ENCODE measurements around the gene PRH2. TPM values are rescaled to one million over a fixed set of nuclear protein-coding genes. Genes with fewer than 3 reads are reported as not detected.

PRH2 gene
- total and polyA plus RNA-seq, 8 donors, result 0.45 TPM; not detected in 7

GRCh38 chr12:10941369-10941768 is 12.3 kb downstream of the PRH2 start:
- Histone ChIP-seq H3K4me3 (no peak overlapping the region), H3K9me3 (peaks cover 0 to 5% (median 0%) of the 10 kb centered on the region in 4 donors), H3K27ac (no peak overlapping the region), H3K4me1 (no peaks in the 10 kb centered on the region), H3K27me3 (no peaks in the 10 kb centered on the region), H3K36me3 (no peaks in the 10 kb centered on the region)
- intact Hi-C loops (cut with DNase I; ENCODE audit: low total_unique reads), result no loop called here
- no peak for DNase-seq
- TF ChIP-seq POLR2AphosphoS5 (IDR thresholded peaks at IDR 0.05) (no peak), EP300 (IDR thresholded peaks at IDR 0.05) (no peak), POLR2A (IDR thresholded peaks at IDR 0.05) (no peak), CTCF (IDR thresholded peaks at IDR 0.05) (no peak)

- Histone ChIP-seq H3K27ac (no peak overlapping the region), H3K4me1 (no peaks in the 10 kb centered on the region), H3K4me3 (no peak overlapping the region), H3K27me3 (no peaks in the 10 kb centered on the region), H3K9me3 (peaks cover 0 to 5% (median 0%) of the 10 kb centered on the region in 4 donors), H3K36me3 (no peaks in the 10 kb centered on the region)
- TF ChIP-seq POLR2AphosphoS5 (IDR thresholded peaks at IDR 0.05) (no peak), EP300 (IDR thresholded peaks at IDR 0.05) (no peak), CTCF (IDR thresholded peaks at IDR 0.05) (no peak), POLR2A (IDR thresholded peaks at IDR 0.05) (no peak)
- 61 to 74% (median 66%) methylated on average over 4 of the region's 4 CpGs for WGBS, 5 donors
- peak in 1 of 2 donors; percentile 43 for DNase-seq
- intact Hi-C loops (cut with DNase I; ENCODE audit: low total_unique reads), result no loop called here
Observed at GRCh38 chr12:10941916-10942607, 13.0 kb downstream of the PRH2 start.

- no peaks in the 10 kb centered on the region for H3K27me3 ChIP-seq
- no peak overlapping the region for H3K27ac ChIP-seq
- H3K4me3 ChIP-seq, result no peak overlapping the region
- no peak for TF ChIP-seq POLR2AphosphoS5 (IDR thresholded peaks at IDR 0.05)
- no peak for TF ChIP-seq POLR2A (IDR thresholded peaks at IDR 0.05)
- TF ChIP-seq EP300 (IDR thresholded peaks at IDR 0.05), result no peak
- TF ChIP-seq CTCF (IDR thresholded peaks at IDR 0.05), result no peak
- intact Hi-C loops (cut with DNase I; ENCODE audit: low total_unique reads), result no loop called here
- 92 to 98% (median 95%) methylated on average over 2 of the region's 2 CpGs for WGBS, 5 donors
- no peak for DNase-seq
- H3K4me1 ChIP-seq, result no peaks in the 10 kb centered on the region
- peaks cover 0 to 9% (median 0%) of the 10 kb centered on the region in 4 donors for H3K9me3 ChIP-seq
- H3K36me3 ChIP-seq, result no peaks in the 10 kb centered on the region
Observed at GRCh38 chr12:10943167-10943566, 14.1 kb downstream of the PRH2 start.

- intact Hi-C loops (cut with DNase I; ENCODE audit: low total_unique reads), result no loop called here
- no peak for DNase-seq
- H3K4me1 ChIP-seq, result no peaks in the 10 kb centered on the region
- H3K27me3 ChIP-seq, result no peaks in the 10 kb centered on the region
- TF ChIP-seq EP300 (IDR thresholded peaks at IDR 0.05), result no peak
- no peak for TF ChIP-seq POLR2AphosphoS5 (IDR thresholded peaks at IDR 0.05)
- no peak for TF ChIP-seq CTCF (IDR thresholded peaks at IDR 0.05)
- no peak for TF ChIP-seq POLR2A (IDR thresholded peaks at IDR 0.05)
- no peaks in the 10 kb centered on the region for H3K36me3 ChIP-seq
- H3K27ac ChIP-seq, result no peak overlapping the region
- WGBS, 5 donors, result 97 to 98% (median 98%) methylated on average over 4 of the region's 4 CpGs
- no peak overlapping the region for H3K4me3 ChIP-seq
- H3K9me3 ChIP-seq, result peaks cover 0 to 9% (median 0%) of the 10 kb centered on the region in 4 donors
Observed at GRCh38 chr12:10952645-10953044, 23.6 kb downstream of the PRH2 start.

Measured in stomach (tissue), 9 donors.